HG02938 (cell line): ENCODE data around the gene FGF5.

Experiments used
- ATAC-seq: cut with Tn5 transposase; IDR thresholded peaks from one replicate; pipeline ENCODE4 v1.9.1; 2021; ENCODE audit warnings: mild to moderate bottlenecking, moderate library complexity; ENCODE audit not compliant: unreplicated experiment

FGF5 gene

DNA sequence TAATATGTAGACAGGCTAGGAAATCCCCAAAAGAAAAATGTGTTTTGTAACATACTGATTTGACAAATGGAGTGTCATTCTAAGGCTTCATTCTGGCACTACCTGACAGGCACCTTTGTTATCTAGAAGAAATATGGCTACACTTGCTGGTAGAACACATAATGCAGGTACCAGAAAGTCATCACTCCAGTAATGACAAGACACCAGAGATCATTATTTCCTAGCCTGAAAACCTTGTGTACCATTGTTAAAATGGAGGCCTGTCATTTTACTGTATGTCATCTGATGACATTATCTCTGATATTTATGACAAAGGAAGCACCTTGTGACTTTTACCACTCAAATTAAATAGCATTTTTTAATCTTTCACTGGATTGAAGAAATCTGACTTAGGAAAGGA is 13.5 kb upstream of the FGF5 start:
- no peak for ATAC-seq

DNA sequence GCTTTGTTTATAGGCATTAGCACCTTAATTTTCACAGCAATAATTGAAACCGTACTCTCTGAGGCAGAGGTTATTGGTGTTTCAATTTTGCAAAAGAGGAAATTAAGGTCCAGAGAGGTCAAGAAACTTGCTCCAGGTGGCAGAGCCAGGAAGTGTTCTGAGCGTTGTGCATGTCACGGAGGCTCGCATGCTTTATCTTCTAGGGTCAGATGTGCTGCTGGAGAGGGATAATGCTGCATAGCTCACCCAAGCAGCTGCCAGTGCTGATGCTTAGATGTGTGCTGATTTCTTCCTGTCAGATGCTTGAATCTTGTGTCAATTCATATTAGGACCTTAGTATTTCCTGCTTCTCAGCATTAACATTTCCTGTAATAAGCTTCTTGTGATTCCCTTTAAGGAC is 13.0 kb upstream of the FGF5 start:
- ATAC-seq = no peak

DNA sequence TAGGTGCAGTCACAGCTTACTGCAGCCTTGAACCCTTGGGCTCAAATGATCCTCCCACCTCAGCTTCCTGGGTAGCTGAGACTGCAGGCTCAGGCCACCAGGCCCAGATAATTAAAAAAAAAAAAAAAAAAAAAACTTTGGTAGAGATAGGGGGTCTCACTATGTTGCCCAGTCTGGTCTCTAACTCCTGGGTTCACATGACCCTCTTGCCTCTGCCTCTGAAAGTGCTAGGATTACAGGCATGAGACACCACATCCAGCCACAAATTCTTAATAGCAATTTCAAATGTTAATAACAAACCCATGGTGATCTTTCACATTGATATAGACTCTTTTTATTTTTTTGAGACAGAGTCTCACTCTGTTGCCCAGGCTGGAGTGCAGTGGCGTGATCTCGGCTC is 12.3 kb upstream of the FGF5 start:
- no peak for ATAC-seq

DNA sequence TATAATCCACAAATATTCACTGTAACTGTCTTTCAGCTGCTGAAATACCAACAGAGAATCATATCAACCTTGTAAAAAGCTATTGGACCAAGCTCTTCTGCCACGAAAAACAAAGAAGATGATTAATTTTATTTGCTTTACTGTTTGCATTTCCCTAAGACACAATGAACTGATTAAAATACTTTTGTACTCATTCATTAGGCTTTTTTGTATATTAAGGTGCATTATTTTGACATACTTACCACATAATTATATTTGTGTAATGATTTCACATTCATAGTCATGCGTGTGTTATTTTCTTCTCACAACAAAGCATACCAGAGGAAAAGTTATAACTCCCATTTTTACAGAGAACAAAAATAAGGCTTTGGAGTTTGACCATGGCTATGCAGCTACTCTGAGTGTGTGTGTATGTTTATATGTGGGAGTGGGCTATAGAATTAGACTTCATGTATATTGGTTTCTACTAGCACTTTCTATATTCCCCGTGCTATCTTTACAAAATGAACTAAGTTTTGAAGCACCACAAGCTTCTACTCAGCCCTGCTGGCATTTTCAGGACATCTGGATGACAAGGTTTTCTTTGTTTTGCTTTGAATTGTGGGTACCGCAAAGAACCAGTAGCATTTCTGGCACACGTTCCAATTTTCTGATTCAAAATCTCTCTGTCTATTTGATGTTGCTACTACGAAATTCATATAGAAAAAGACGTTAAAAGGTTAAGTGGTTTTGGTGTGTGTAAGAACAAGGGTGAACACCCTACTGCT is 11.0 kb upstream of the FGF5 start:
- ATAC-seq = no peak

DNA sequence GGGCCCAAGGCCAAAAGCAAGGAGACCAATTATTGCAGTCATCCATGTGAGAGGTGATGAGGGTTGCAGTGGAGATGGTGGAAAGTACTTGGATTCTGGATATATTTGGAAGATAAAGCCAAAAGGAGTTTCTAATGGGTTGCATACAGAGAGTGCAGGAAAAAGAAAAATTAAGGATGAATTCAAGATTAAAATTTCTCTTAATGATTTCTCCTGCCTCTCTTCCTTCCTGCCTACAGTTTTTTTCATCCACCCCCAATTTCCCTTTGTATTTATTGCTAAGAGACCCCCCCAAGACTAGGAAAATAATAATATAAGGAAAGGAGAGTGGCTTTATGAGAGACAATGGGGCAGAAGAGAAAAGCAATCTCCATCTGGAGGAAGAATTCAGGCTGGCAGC is 8.6 kb upstream of the FGF5 start:
- no peak for ATAC-seq

DNA sequence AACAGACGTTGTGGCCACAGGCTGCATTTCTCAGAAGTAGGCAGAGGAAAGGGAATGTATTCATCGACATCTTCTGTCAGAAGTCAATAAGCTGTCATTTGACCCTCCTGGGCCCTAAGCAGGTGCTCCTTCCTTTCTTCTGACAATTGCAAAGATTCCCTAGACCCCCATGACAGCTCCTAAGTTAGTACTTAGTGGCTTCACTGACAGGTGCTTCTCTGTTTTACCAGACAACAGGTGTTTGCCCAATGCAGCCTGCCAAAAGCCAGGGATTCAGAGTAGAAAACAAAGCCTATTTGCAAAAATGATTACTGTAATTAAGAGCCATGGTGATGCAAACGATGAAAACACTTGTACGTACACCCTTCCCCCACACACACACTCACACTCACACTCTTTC is 7.5 kb upstream of the FGF5 start:
- no peak for ATAC-seq

DNA sequence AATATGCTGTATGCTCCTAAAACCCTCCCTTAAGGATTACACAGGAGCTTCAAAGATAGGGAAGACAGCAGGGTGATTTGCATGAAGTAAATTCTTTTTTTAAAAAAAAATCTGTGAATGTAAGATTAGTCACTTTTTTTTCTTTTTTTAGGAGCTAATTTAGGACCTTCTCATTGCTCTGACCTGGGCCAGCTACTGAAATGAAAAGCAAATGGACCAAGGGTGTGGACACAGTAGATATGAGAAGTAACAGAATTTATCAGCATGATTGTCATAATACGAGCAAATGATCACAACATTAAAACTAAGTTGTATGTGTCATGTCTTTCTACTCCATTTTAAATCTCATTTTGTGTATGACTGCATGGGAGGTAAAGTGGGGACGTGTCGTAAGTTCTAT is 6.6 kb upstream of the FGF5 start:
- ATAC-seq = no peak

DNA sequence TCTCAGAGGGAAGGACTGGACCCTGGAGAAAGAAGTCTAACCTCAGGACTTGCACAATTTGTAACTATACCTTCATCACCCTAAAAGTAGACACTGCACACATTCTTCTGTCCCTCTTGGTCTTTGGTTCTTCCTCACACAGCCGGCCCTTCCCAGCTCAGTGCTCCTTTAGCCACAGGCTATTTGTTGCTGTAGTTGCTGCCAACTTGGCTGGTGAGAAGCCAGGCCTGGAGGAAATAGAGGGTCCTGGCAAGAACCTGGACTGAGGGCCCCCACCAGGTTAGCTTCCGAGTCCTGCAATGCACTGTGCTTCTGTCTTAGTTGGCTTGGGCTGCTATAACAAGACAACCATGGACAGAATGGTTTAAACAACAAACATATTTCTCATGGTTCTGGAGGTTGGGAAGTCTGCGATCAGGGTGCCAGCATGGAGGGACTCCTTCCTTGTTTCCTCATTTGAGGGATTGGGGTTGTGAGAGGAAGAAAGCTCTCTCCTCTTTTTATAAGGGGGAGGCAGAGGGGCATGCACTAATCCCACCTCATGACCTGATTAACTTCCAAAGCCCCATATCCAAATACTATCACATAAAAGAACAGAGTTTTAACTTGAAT is 4.4 kb upstream of the FGF5 start:
- no peak for ATAC-seq

DNA sequence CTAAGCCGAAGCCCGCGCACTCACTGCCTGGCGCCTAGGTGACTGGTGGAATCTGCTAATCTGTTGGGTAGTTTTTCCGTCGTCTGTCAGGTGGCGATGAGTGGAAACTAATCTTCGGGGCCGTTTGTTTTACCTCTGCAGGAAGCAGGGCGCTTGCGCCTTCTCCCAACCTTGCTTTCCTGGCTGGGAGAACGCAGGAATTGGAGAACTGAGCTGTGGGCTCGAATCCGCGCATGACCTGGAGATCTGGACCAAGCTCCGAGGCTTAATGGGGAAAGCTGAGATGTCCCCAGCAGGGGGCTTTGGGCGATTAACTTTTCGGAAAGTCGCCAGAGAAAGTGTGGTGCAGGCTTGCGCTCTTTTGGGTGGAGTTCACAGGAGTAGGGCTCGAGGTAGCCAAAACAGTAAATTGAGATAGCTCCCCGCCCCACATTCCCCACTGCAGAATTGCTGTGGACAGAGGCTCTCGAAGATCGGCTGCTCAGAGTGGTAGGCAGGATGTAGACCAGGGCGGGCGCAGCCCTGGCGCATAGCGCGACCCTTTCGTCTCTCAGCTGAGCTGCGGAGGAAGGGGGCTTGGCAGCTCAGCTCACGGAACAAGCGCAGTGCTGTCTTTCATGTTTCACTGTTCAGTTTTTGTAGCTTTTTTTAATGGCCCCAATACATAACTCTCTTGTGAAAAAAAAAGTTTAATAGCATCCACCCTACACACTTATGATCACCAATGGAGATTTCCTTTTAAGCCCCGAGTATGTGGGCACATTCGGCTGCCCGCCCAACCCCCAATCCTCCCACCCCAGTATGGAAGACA is 2.7 kb upstream of the FGF5 start:
- no peak for ATAC-seq

DNA sequence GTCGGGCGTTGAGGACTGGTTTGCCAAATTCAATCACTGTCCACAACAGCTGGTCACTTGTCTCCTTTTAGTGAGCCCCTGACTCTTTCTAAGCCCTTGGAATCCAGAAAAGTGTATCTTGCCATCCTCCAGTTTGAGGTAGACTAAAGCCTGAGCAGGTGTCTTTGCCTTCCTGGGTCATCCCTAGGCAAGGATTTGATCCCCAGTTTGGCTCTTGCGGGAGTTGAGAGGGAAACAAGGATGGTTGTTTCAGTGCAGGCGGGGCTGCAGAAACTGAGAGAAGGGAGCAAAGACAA is 2.2 kb upstream of the FGF5 start:
- no peak for ATAC-seq

DNA sequence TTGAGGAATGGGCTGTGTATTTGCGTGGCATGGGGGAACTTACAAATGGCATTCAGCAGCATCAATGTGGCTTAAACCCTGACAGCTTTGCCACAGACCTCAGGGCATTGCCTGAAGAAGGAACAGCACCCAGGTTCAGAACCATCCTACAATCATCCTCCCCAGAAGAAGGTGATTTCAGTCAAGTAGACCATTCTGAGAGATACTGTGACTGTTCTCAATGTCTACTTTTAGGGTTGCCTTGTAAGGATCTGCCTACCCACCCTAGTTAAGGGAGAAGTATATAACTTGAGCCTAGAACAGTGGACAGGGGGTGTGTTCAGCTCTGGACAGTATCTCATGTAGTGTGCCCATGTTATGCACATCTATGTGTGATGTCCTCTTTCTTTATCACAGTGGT is 1.6 kb upstream of the FGF5 start:
- no peak for ATAC-seq

DNA sequence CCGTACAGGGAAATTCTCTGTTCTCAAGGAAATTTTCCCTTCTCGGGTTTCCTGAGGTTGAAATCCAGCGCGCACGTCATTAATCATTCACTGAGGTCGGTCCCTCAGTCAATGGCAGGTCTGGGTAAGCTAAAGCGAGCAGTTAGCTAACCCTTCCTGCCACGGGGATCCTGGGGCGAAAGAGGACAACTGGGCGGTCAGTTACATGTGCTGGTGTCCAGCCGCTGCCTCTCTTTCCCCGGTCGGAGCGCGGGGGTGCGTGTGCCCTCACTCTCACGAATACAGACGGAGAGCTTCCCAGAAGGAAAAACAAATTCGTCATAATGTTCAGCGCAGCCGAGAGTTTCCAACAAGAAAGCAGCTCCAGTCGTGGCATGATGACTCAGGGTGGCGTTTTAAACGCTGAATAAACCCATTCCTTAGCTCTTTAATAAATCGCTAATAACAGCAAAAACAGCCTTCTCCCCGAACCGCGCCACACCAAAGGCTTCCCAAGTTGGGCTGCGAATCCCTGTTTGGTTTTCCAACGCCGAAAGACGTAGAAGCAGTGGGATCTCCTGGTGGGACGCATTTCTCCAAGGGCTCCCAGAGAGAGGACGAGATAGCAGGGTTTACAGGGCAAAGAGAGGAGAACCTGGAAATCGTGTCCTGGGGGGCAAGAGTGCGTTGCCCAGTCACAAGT is 752 bp upstream of the FGF5 start:
- ATAC-seq = no peak

DNA sequence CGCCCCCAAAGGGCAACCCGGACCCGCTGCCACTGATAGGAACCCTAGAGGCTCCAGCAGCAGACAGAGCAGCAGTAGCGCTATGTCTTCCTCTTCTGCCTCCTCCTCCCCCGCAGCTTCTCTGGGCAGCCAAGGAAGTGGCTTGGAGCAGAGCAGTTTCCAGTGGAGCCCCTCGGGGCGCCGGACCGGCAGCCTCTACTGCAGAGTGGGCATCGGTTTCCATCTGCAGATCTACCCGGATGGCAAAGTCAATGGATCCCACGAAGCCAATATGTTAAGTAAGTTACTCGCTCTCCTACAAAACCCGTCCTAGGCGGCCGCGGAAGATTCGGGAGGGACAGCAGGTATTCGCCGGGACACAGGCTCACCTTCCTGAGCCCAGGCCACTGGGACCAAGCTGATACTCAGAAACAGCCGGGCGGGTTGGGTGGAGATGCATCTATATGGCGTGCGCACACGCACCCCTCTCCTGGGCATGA is 477 bp downstream of the FGF5 start:
- ATAC-seq = no peak

DNA sequence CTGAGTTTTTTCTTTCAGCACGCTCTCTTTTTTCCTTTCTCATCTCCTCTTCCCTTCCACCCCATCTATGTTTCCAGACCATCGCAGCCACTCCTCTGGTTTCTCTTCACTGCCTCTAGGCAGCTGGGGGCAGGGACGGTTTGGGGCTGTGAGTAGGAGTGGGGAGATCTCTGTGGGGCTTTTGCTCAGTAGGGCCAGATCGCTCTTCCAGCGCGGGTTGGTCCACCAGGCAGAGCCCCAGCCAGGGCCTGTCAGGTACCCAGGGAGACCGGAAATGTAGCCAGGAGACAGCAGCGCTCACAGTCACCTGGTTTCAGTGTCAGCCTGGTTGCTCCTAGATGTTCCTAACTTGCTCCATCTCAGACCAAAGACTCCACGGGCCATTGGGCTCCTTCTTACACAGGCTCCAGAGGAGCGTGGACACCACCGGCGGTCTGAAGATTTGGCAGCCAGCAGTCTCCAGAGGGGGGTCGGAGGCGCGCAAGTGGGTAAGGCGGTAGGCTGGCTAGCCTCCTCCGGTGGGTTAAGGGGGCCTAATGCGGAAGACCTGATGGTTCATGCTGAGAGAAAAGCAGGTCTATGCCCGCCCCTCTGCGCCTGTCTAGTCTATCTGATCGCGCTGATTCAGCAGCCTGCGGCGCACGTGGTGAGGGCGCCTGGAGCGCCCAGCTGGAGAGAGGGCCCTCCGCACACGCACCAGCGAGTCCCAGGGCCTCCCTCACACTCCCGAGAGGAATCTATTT is 1.8 kb downstream of the FGF5 start:
- ATAC-seq = no peak

DNA sequence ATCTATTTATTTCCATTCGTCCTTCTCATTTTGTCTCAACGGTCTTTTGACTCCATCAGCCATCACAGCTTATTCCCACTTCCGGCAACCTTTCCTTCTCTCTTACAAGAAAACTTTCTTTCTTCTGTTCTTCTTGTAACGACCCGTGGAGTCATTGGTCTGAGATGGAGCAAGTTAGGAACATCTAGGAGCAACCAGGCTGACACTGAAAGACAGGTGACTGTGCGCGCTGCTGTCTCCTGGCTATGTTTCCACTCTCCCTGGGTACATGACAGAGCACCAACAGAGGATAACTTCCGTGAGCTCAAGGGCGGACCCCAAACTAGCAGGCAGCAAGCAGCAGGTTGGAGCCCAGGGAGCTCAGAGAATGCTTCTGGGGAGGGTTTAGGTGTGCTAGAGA is 2.5 kb downstream of the FGF5 start:
- no peak for ATAC-seq

DNA sequence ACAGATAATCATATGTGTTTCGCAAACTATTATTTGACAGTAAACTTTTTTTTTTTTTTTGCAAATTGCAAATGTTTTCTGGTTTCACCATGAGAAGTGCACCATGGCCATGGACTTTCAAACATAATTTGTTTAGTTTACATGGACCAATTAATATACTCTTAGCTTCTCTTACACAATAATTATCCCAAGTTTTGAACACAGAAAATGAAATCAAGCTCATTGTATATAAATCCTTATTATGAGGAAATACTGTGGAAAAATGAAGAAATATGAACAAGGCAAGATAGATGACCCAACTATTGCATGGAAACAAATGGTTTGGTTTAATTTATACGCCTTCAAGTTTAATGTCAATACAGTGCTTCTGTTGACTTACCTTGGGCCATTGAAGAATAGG is 3.9 kb downstream of the FGF5 start:
- no peak for ATAC-seq

DNA sequence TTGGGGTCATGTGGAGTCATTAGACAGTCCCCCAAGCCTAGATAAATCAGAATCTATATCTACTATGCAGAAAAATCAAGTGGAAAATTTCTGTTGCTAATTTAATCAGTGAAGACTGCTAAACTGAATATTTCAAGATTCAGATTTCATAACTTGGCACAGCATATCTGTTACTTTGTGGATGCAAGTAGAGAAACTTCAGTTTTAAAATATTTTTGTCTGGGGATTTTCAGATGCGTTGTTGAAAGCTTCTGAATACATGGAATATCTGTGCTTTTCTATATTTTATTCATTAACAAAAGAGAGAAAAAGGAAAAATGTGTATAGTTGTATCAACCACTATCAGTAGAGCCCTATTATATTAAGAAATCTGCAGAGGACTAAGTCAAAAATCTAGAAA is 4.4 kb downstream of the FGF5 start:
- ATAC-seq = no peak

DNA sequence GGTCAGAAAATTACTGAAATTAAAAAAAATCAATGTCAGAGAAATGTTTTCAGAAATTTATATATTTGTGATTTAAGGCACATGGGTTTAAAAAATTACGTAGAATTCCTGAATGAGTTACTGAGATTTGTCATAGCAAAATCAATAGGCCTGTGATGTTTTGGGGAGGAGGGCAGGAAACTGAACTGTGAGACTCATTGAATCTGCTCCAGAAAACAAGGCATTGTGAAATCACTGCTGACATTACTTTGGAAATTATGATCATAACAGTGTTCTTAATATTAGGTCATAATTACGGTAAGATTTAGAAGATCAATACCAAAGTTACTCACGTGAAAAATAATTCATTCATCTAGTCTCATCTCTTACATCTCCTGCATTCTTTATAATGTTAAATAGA is 5.3 kb downstream of the FGF5 start:
- no peak for ATAC-seq

DNA sequence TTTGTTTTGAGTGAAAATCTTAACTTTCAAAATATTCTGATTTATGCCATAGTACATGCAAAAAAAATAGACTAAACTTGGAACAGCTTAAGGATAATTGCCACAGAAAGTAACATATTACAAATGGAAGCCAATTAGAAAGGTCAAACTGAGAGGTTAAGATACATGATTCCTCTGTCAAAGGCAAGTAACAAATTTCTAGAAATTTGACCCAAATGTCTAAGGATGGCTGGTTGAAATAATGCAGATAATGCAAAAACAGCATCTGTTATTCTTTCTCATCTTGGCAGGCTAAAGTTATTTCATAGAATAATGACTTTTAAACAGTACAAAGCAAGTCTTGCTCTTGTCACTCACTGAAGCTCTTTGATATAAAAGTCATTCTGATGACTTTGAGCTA is 10.5 kb downstream of the FGF5 start:
- ATAC-seq = no peak

DNA sequence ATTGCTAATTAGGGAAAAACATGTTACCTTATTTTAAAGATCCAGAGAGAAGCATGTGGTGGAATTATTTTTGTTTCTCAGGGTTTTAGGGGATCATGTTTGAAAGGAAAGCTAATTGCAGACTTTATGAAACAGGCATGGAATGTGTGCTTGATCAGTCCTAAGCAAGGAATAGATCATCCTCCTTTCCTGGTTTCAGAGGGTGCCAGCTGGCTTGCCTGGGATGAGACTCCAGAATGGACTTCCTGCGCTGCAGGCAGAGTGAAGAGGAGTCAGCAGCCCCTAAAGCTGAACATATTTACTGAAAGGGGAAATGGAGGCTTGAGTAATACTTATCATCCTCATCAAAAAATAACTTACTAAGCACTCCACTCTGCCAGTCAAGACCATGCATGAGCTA is 13.3 kb downstream of the FGF5 start:
- no peak for ATAC-seq

DNA sequence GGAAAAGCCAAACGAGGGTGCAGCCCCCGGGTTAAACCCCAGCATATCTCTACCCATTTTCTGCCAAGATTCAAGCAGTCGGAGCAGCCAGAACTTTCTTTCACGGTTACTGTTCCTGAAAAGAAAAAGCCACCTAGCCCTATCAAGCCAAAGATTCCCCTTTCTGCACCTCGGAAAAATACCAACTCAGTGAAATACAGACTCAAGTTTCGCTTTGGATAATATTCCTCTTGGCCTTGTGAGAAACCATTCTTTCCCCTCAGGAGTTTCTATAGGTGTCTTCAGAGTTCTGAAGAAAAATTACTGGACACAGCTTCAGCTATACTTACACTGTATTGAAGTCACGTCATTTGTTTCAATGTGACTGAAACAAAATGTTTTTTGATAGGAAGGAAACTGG is 20.0 kb downstream of the FGF5 start:
- no peak for ATAC-seq
